Inflammatory macrophage (primary cell): ENCODE measurements around the gene RBM17.
"Not testable (repeated sequence)": the region's sequence is repeated elsewhere in the genome, so short reads cannot be mapped to it uniquely, and the experiment has no call there.

ENCODE experiments used
- DNase-seq, 2 donors: peaks; one replicate each; pipeline ENCODE4 v3.0.0-alpha.2; 2020 to 2022

RBM17 gene

GRCh38 chr10:6138456-6138855, 49.6 kb downstream of the RBM17 start:
- no peak for DNase-seq

GRCh38 chr10:6139470-6139869, 50.6 kb downstream of the RBM17 start:
- DNase-seq, result no peak

- DNase-seq, result peak in 1 of 2 donors; percentile 26
These were observed 51.5 kb downstream of the RBM17 start for GRCh38 chr10:6140141-6140841.

GRCh38 chr10:6140965-6141295, 52.1 kb downstream of the RBM17 start:
- no peak for DNase-seq

GRCh38 chr10:6141296-6142151, 52.7 kb downstream of the RBM17 start:
- DNase-seq, result peak; percentile 76 to 77

GRCh38 chr10:6142186-6142585, 53.4 kb downstream of the RBM17 start:
- not testable (repeated sequence) for DNase-seq

GRCh38 chr10:6142644-6143043, 53.8 kb downstream of the RBM17 start:
- no peak for DNase-seq

- peak in 1 of 2 donors; percentile 35 for DNase-seq
These were observed 54.3 kb downstream of the RBM17 start for GRCh38 chr10:6143181-6143580.

- DNase-seq, result peak; percentile 88 to 93
These were observed 55.8 kb downstream of the RBM17 start for GRCh38 chr10:6144406-6145165.

- DNase-seq, result peak in 1 of 2 donors; percentile 52
These were observed 56.5 kb downstream of the RBM17 start for GRCh38 chr10:6145166-6145987.

- DNase-seq, result no peak
These were observed 57.4 kb downstream of the RBM17 start for GRCh38 chr10:6146013-6146785.

GRCh38 chr10:6146921-6147320, 58.1 kb downstream of the RBM17 start:
- DNase-seq, result no peak

GRCh38 chr10:6148251-6148701, 59.4 kb downstream of the RBM17 start:
- DNase-seq, result peak; percentile 82 to 86

- no peak for DNase-seq
These were observed 60.1 kb downstream of the RBM17 start for GRCh38 chr10:6148908-6149307.

- DNase-seq, result peak; percentile 91 to 93
These were observed 62.5 kb downstream of the RBM17 start for GRCh38 chr10:6151087-6151977.

GRCh38 chr10:6153845-6154244, 65.0 kb downstream of the RBM17 start:
- DNase-seq, result no peak

GRCh38 chr10:6154566-6154965, 65.7 kb downstream of the RBM17 start:
- no peak for DNase-seq

GRCh38 chr10:6158276-6158675, 69.4 kb downstream of the RBM17 start:
- no peak for DNase-seq

- peak; percentile 31 to 34 for DNase-seq
These were observed 73.1 kb downstream of the RBM17 start for GRCh38 chr10:6161921-6162320.
